Mesendoderm (in vitro differentiated cells): ENCODE data around the gene PIK3AP1.

Experiments used
- DNase-seq: peaks from one replicate; pipeline ENCODE4 v3.0.0; 2013
- H2AK5ac ChIP-seq: 2 replicates; pipeline ENCODE4 v1.6.1; 2013; ENCODE audit warnings: low read length, inconsistent platforms
- H2BK120ac ChIP-seq: 2 replicates; pipeline ENCODE4 v1.6.1; 2013; ENCODE audit warnings: low read depth, mild to moderate bottlenecking, low read length, moderate library complexity, mixed read lengths
- H2BK15ac ChIP-seq: replicated peaks from 2 replicates; pipeline ENCODE4 v1.6.1; 2013; ENCODE audit warnings: low read depth, mild to moderate bottlenecking, moderate library complexity
- H2BK5ac ChIP-seq: 2 replicates; pipeline ENCODE4 v1.6.1; 2013; ENCODE audit warnings: low read length, inconsistent platforms
- H3K18ac ChIP-seq: 2 replicates; pipeline ENCODE4 v1.6.1; 2013; ENCODE audit warnings: mild to moderate bottlenecking, low read length, mixed read lengths
- H3K23ac ChIP-seq: one replicate; pipeline ENCODE4 v1.6.1; 2013; ENCODE audit warnings: low read length
- H3K27ac ChIP-seq: 2 replicates; pipeline ENCODE4 v1.5.1; 2013; ENCODE audit warnings: low read depth, mild to moderate bottlenecking, inconsistent platforms, low read length, moderate library complexity
- H3K27me3 ChIP-seq: 2 replicates; pipeline ENCODE4 v1.6.1; 2013; ENCODE audit warnings: low read length, control low read depth, mild to moderate bottlenecking, inconsistent platforms; ENCODE audit not compliant: insufficient read depth, poor library complexity
- H3K36me3 ChIP-seq: 2 replicates; pipeline ENCODE4 v1.6.1; 2013; ENCODE audit warnings: low read length, inconsistent platforms; ENCODE audit not compliant: control insufficient read depth, insufficient read depth
- H3K4ac ChIP-seq: one replicate; pipeline ENCODE4 v1.6.1; 2013; ENCODE audit warnings: low read depth, mild to moderate bottlenecking, low read length, moderate library complexity
- H3K4me1 ChIP-seq: 2 replicates; pipeline ENCODE4 v1.6.1; 2013; ENCODE audit warnings: low read depth, low read length, inconsistent platforms; ENCODE audit not compliant: control insufficient read depth
- H3K4me2 ChIP-seq: 2 replicates; pipeline ENCODE4 v1.6.1; 2013; ENCODE audit warnings: low read length
- H3K4me3 ChIP-seq: 2 replicates; pipeline ENCODE4 v1.5.1; 2013; ENCODE audit warnings: mild to moderate bottlenecking, low read length
- H3K56ac ChIP-seq: one replicate; pipeline ENCODE4 v1.6.1; 2013; ENCODE audit warnings: low read length
- H3K79me1 ChIP-seq: 2 replicates; pipeline ENCODE4 v1.6.1; 2013; ENCODE audit warnings: low read length, inconsistent platforms
- H3K79me2 ChIP-seq: 2 replicates; pipeline ENCODE4 v1.6.1; 2013; ENCODE audit warnings: mild to moderate bottlenecking, low read length; ENCODE audit not compliant: control insufficient read depth, insufficient read depth
- H3K9ac ChIP-seq: 2 replicates; pipeline ENCODE4 v1.6.1; 2013; ENCODE audit warnings: low read length, inconsistent platforms
- H4K5ac ChIP-seq: one replicate; pipeline ENCODE4 v1.6.1; 2013; ENCODE audit warnings: low read length
- H4K8ac ChIP-seq: one replicate; pipeline ENCODE4 v1.6.1; 2013; ENCODE audit warnings: low read depth, mild to moderate bottlenecking, control low read depth, low read length, moderate library complexity
- WGBS: extraction: QIAGEN DNeasy Blood & Tissue Kit; methylation state at CpG from one replicate; pipeline ENCODE4 v1.1.7; 2013; ENCODE audit warnings: low lambda C conversion rate, missing lambda C conversion rate; ENCODE audit not compliant: insufficient coverage; ENCODE audit errors: extremely low coverage; 5-methylcytosine and 5-hydroxymethylcytosine counted together

The PIK3AP1 gene

DNA sequence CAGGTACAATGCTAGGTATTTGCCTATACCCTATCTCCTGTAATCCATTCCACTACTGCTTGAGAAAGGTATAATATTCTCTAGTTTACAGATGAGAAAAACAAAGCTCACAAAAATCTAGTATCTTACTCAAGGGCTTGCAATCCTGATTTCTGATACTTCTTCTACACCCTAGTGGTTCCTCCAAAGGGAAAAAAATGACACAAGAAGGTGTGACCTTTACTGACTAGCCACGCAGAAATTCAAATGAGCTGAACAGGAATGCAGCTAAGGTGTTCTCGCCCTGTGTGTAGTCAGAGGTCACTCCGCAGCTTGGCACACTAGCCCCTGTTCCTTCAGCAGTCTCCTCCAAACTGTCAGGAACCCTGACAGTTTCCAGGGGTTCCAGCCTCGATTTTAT is 74.0 kb downstream of the PIK3AP1 start:
- Histone ChIP-seq H3K79me2 (no peaks in the 10 kb centered on the region), H3K27me3 (no peaks in the 10 kb centered on the region), H2BK5ac (no peak overlapping the region), H3K4me1 (no peaks in the 10 kb centered on the region), H3K4ac (no peak overlapping the region), H4K8ac (no peak overlapping the region), H3K18ac (no peak overlapping the region), H2AK5ac (no peak overlapping the region), H3K23ac (no peak overlapping the region), H3K9ac (no peak overlapping the region), H3K79me1 (no peaks in the 10 kb centered on the region), H2BK120ac (no peak overlapping the region), H3K27ac (no peak overlapping the region), H3K36me3 (no peaks in the 10 kb centered on the region), H3K4me3 (no peak overlapping the region), H4K5ac (no peak overlapping the region), H3K56ac (no peak overlapping the region), H2BK15ac (no peak overlapping the region), H3K4me2 (no peak overlapping the region)
- no CpG with 5 or more reads among the region's 4 CpGs for WGBS
- DNase-seq: no peak

DNA sequence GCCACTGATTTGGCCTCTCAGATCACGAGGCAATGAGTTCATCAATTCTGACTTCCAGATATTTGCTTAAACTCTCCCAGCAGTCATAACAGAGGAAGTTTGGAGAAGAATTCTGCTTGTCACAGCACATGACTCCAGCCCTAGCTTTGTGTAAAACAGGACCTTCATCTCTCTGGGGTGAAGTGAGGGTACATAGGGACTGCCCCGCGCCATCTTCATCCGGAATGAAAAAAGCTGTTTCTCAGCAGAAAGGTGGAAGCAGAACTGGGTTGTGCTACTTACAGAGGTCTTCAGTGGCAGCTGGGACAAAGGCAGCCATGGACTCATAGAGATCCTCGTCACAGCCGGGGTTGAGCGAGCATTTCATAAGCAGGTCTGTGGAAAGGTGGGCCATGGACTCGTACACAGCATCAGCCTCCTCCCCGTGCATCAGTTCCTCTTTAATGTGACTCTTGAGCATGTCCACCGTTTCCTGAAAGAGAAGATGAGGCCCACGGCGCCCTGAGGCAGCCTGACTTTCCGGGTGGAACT is 75.1 kb downstream of the PIK3AP1 start:
- Histone ChIP-seq H3K56ac (no peak overlapping the region), H3K4me2 (no peak overlapping the region), H3K4me3 (no peak overlapping the region), H3K27me3 (no peaks in the 10 kb centered on the region), H3K23ac (peak overlapping the region; percentile 30), H2BK120ac (no peak overlapping the region), H2AK5ac (no peak overlapping the region), H2BK5ac (no peak overlapping the region), H3K27ac (no peak overlapping the region), H3K79me1 (no peaks in the 10 kb centered on the region), H3K79me2 (no peaks in the 10 kb centered on the region), H2BK15ac (no peak overlapping the region), H3K9ac (no peak overlapping the region), H4K5ac (no peak overlapping the region), H4K8ac (no peak overlapping the region), H3K4ac (no peak overlapping the region), H3K36me3 (no peaks in the 10 kb centered on the region), H3K18ac (no peak overlapping the region), H3K4me1 (no peaks in the 10 kb centered on the region)
- no CpG with 5 or more reads among the region's 13 CpGs for WGBS
- DNase-seq: no peak

DNA sequence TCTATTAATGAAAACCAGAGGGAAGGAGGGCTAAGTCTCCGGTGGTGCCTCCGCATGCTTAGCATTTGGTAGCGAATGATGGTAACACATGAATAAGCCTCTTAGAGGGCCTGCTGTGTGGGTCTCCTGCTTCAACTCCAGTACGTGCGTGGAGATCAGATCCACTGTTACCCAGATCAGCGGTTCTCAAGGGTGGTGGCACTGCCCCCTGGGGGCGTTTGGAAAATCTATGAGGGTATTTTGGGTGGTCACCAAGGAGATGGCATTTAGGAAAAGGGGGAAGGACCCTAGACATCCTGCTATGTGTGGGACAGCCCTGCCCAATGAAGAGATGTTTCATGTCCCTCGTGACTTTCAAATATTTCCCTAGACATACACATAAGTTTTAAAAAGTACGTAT is 76.4 kb downstream of the PIK3AP1 start:
- Histone ChIP-seq H3K23ac (no peak overlapping the region), H3K9ac (no peak overlapping the region), H3K36me3 (no peaks in the 10 kb centered on the region), H3K27ac (no peak overlapping the region), H3K56ac (no peak overlapping the region), H3K79me1 (no peaks in the 10 kb centered on the region), H3K18ac (no peak overlapping the region), H3K4me2 (no peak overlapping the region), H2BK15ac (no peak overlapping the region), H3K79me2 (no peaks in the 10 kb centered on the region), H3K27me3 (no peaks in the 10 kb centered on the region), H2BK120ac (no peak overlapping the region), H3K4ac (no peak overlapping the region), H2AK5ac (no peak overlapping the region), H3K4me3 (no peak overlapping the region), H3K4me1 (no peaks in the 10 kb centered on the region), H2BK5ac (no peak overlapping the region), H4K5ac (no peak overlapping the region), H4K8ac (no peak overlapping the region)
- WGBS: no CpG with 5 or more reads among the region's 9 CpGs
- peak; percentile 28 for DNase-seq

DNA sequence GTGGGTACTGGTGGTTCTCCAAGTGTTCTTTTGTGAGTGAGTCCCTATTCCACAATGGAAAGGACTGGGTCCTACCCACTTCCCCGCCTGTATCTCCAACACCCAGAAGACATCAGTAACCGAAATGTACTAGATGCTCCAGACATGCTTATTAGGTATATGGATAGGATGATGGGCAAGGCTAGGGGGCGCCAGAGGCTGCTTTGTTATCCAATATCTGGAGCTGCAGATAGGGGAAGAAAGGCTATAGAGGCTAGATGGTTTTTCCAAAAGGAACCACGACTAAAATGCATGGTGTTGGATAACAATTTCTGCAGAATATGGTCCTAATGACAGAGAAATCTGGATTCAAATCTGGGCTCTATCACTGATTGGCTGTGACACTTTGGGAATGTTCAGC is 77.3 kb downstream of the PIK3AP1 start:
- no peak overlapping the region for H4K5ac ChIP-seq
- H2BK5ac ChIP-seq: no peak overlapping the region
- no peak overlapping the region for H3K56ac ChIP-seq
- H3K27ac ChIP-seq: no peak overlapping the region
- H3K27me3 ChIP-seq: no peaks in the 10 kb centered on the region
- no peak overlapping the region for H3K9ac ChIP-seq
- no CpG with 5 or more reads among the region's 4 CpGs for WGBS
- H3K79me1 ChIP-seq: no peaks in the 10 kb centered on the region
- H3K18ac ChIP-seq: no peak overlapping the region
- H3K4me2 ChIP-seq: no peak overlapping the region
- no peaks in the 10 kb centered on the region for H3K4me1 ChIP-seq
- no peak overlapping the region for H3K23ac ChIP-seq
- H3K79me2 ChIP-seq: no peaks in the 10 kb centered on the region
- H4K8ac ChIP-seq: no peak overlapping the region
- H2BK120ac ChIP-seq: no peak overlapping the region
- no peak overlapping the region for H3K4ac ChIP-seq
- peak; percentile 52 for DNase-seq
- no peak overlapping the region for H2BK15ac ChIP-seq
- no peaks in the 10 kb centered on the region for H3K36me3 ChIP-seq
- H2AK5ac ChIP-seq: no peak overlapping the region
- no peak overlapping the region for H3K4me3 ChIP-seq

DNA sequence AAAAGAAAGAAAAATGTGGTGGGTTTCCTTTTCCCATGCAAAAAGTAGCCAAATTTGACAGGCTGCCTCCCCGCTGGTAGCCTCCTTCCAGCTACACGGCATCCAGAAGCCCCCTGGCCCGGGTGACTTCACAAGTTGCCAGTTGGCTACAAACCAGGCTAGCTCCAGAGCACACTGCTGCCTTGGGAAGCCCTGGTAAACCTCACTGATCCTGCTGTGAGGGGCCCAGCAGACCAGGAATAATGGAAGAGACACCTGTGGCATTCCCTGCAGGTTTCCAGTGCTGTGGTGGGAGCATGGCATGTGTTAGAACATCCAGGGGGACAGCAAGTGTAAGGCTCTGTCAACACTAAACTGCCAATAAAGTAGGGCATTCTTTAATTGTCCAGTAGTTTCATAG is 77.8 kb downstream of the PIK3AP1 start:
- Histone ChIP-seq H3K79me2 (no peaks in the 10 kb centered on the region), H3K4me1 (no peaks in the 10 kb centered on the region), H3K56ac (no peak overlapping the region), H2BK5ac (no peak overlapping the region), H3K36me3 (no peaks in the 10 kb centered on the region), H3K4me2 (no peak overlapping the region), H3K9ac (no peak overlapping the region), H3K4ac (no peak overlapping the region), H3K4me3 (no peak overlapping the region), H3K79me1 (no peaks in the 10 kb centered on the region), H3K27ac (no peak overlapping the region), H4K5ac (no peak overlapping the region), H2BK15ac (no peak overlapping the region), H4K8ac (no peak overlapping the region), H3K18ac (no peak overlapping the region), H3K27me3 (no peaks in the 10 kb centered on the region), H2AK5ac (no peak overlapping the region), H2BK120ac (no peak overlapping the region), H3K23ac (no peak overlapping the region)
- no CpG with 5 or more reads among the region's 3 CpGs for WGBS
- DNase-seq: no peak
